Pancreas (tissue), 10 donors: ENCODE results near the gene MAGI1. TPM values are rescaled to one million over a fixed set of nuclear protein-coding genes. Genes with fewer than 3 reads are reported as not detected.

Source experiments
- ATAC-seq, 4 donors: fragments of 200-7000 bp; cut with Tn5 transposase; one replicate each; pipeline versions ENCODE4 v1.8.0 to v1.9.1; 2020; ENCODE audit warnings: mild to moderate bottlenecking in 4 of 4, moderate library complexity in 4 of 4
- DNase-seq, 6 donors: peaks; one replicate each; pipeline ENCODE4 v3.0.0-alpha.2; 2020
- FAIRE-seq: peaks from 2 replicates; lab custom pipeline; 2012; peaks lifted over from hg19 to GRCh38; lab: Jason Lieb, UNC
- H3K27ac ChIP-seq, 4 donors: fragments of 200-600 bp; sonication (generic); 1 replicate in 3 of 4; 2 replicates in 1 of 4; pipeline versions ENCODE4 v1.5.0 to v1.8.0; 2020
- H3K27me3 ChIP-seq, 4 donors: fragments of 200-600 bp; one replicate each; pipeline ENCODE4 v1.8.0; 2021
- H3K36me3 ChIP-seq, 3 donors: fragments of 200-600 bp; sonication (generic) in 1 of 3; one replicate each; pipeline versions ENCODE4 v1.5.0 to v1.8.0; 2020 to 2021
- H3K4me1 ChIP-seq, 3 donors: fragments of 200-600 bp; one replicate each; pipeline ENCODE4 v1.8.0; 2021
- H3K4me3 ChIP-seq, 4 donors: fragments of 200-600 bp; sonication (generic) in 2 of 4; one replicate each; pipeline versions ENCODE4 v1.5.0 to v1.8.0; 2020 to 2021
- H3K9me3 ChIP-seq, 4 donors: fragments of 200-600 bp; one replicate each; pipeline ENCODE4 v1.8.0; 2021
- CTCF ChIP-seq, 4 donors: fragments of 200-600 bp; sonication (generic) in 3 of 4; IDR thresholded peaks; one replicate each; pipeline versions ENCODE4 v1.5.0 to v1.8.0; 2021; ENCODE audit warnings: antibody characterized with exemption in 4 of 4
- WGBS, 2 donors: extraction: QIAGEN DNeasy Blood & Tissue Kit; methylation state at CpG; one replicate each; pipeline ENCODE4 v1.1.7; 2013; 5-methylcytosine and 5-hydroxymethylcytosine counted together
- intact Hi-C, 3 donors: fragments of 100-400 bp; cut with DNase I; formaldehyde crosslinking; loops; one replicate each; pipeline versions ENCODE4 v1.11.1 to v1.14.2; 2022
- polyA plus RNA-seq, 2 donors: library from polyadenylated mRNA; stranded (reverse); fragments of 200-250 nt; gene quantifications; one replicate each; pipeline ENCODE4 v1.2.3, GENCODE V29; 2013
- total RNA-seq, 6 donors: library from RNA; stranded (reverse); fragmentation: NEBNext Ultra II Directional in 4 of 6; extraction: Animal tissue kit (Norgen Biotek cat#: 25700) in 4 of 6; gene quantifications; one replicate each; pipeline versions ENCODE4 v1.2.1 to v1.2.4, GENCODE V29; 2021 to 2023
- donor health status: healthy with polysubstance abuse.
- donor health status: DM: no; HTN: no; CAD: no; lungs with moderate emphysema.
- donor health status: DM: no; HTN: no; CAD: no.
- donor health status: control.
- donor health status: control.
- donor health status: Bipolar disorder and iron deficiency.
- donor health status: DM: yes; HTN: yes; CAD: no.
- donor health status: DM: no; HTN: no; CAD: no.
- donor health status: DM: no; HTN: no; CAD: no.
- donor health status: DM: yes; HTN: yes; CAD: no.

MAGI1 gene
- total and polyA plus RNA-seq, 8 donors: 19.7 to 45.1 (median 28.0) TPM

- WGBS, 2 donors: 54 to 55% methylated on average over 4 of the region's 4 CpGs
- no peak for TF ChIP-seq CTCF (IDR thresholded peaks at IDR 0.05)
- FAIRE-seq: no peak
These were observed 320.9 kb downstream of the MAGI1 start for GRCh38 chr3:65717676-65718346.

GRCh38 chr3:65716071-65716751 is 322.5 kb downstream of the MAGI1 start:
- no peak for ATAC-seq
- FAIRE-seq: no peak

More at GRCh38 chr3:65717676-65718346, 320.9 kb downstream of the MAGI1 start:
- ATAC-seq: peak in 2 of 4 donors; percentile 32 to 48
- intact Hi-C loops: no loop called here
- no peaks in the 10 kb centered on the region for H3K4me1 ChIP-seq
- H3K4me3 ChIP-seq: no peak overlapping the region
- H3K9me3 ChIP-seq: no peaks in the 10 kb centered on the region
- H3K36me3 ChIP-seq: no peaks in the 10 kb centered on the region
- H3K27ac ChIP-seq: no peak overlapping the region
- no peaks in the 10 kb centered on the region for H3K27me3 ChIP-seq
- DNase-seq: no peak

GRCh38 chr3:65714134-65714533 is 324.6 kb downstream of the MAGI1 start:
- no peaks in the 10 kb centered on the region for H3K36me3 ChIP-seq
- no peak for TF ChIP-seq CTCF (IDR thresholded peaks at IDR 0.05)
- H3K27ac ChIP-seq: no peak overlapping the region
- DNase-seq (no peak), FAIRE-seq (no peak), ATAC-seq (peak in 2 of 4 donors; percentile 34 to 37)
- no peak overlapping the region for H3K4me3 ChIP-seq
- intact Hi-C loops: no loop called here
- no peaks in the 10 kb centered on the region for H3K9me3 ChIP-seq
- 83 to 86% methylated on average over 6 of the region's 6 CpGs for WGBS, 2 donors
- H3K4me1 ChIP-seq: no peaks in the 10 kb centered on the region
- no peaks in the 10 kb centered on the region for H3K27me3 ChIP-seq

More at GRCh38 chr3:65716071-65716751, 322.5 kb downstream of the MAGI1 start:
- no peaks in the 10 kb centered on the region for H3K4me1 ChIP-seq
- no peaks in the 10 kb centered on the region for H3K27me3 ChIP-seq
- no peak for TF ChIP-seq CTCF (IDR thresholded peaks at IDR 0.05)
- no peak for DNase-seq
- H3K9me3 ChIP-seq: no peaks in the 10 kb centered on the region
- no peak overlapping the region for H3K27ac ChIP-seq
- no peaks in the 10 kb centered on the region for H3K36me3 ChIP-seq
- 78 to 81% methylated on average over 4 of the region's 4 CpGs for WGBS, 2 donors
- no peak overlapping the region for H3K4me3 ChIP-seq
- intact Hi-C loops: no loop called here

- FAIRE-seq: no peak
- no peak overlapping the region for H3K4me3 ChIP-seq
- intact Hi-C loops: no loop called here
- H3K27ac ChIP-seq: no peak overlapping the region
- no peaks in the 10 kb centered on the region for H3K36me3 ChIP-seq
- no peak for DNase-seq
- TF ChIP-seq CTCF (IDR thresholded peaks at IDR 0.05): no peak
- 72 to 76% methylated on average over 1 of the region's 1 CpG for WGBS, 2 donors
- ATAC-seq: peak in 1 of 4 donors; percentile 35
- H3K4me1 ChIP-seq: peaks cover 0 to under 1% (median 0%) of the 10 kb centered on the region in 3 donors
- H3K9me3 ChIP-seq: no peaks in the 10 kb centered on the region
- no peaks in the 10 kb centered on the region for H3K27me3 ChIP-seq
These were observed 325.7 kb downstream of the MAGI1 start for GRCh38 chr3:65713016-65713415.

- intact Hi-C loops: no loop called here
- Histone ChIP-seq H3K27me3 (no peaks in the 10 kb centered on the region), H3K27ac (no peak overlapping the region), H3K36me3 (no peaks in the 10 kb centered on the region), H3K4me3 (no peak overlapping the region), H3K9me3 (no peaks in the 10 kb centered on the region), H3K4me1 (peaks cover 0 to 8% (median under 1%) of the 10 kb centered on the region in 3 donors)
- DNase-seq (no peak), FAIRE-seq (no peak), ATAC-seq (no peak)
- 75 to 84% methylated on average over 5 of the region's 5 CpGs for WGBS, 2 donors
- no peak for TF ChIP-seq CTCF (IDR thresholded peaks at IDR 0.05)
These were observed 326.6 kb downstream of the MAGI1 start for GRCh38 chr3:65712140-65712539.
